ACC112 (cell line): ENCODE measurements around the gene STXBP5L.
"Not testable (repeated sequence)": the region's sequence is repeated elsewhere in the genome, so short reads cannot be mapped to it uniquely, and the experiment has no call there.

Source experiments
- H2AFZ ChIP-seq: fragments of 200-600 bp; sonication (generic); one replicate; pipeline ENCODE4 v1.6.0; 2017; ENCODE audit warnings: antibody characterized with exemption, low read length; ENCODE audit not compliant: unreplicated experiment
- H3K27ac ChIP-seq: fragments of 200-600 bp; sonication (generic); 2 replicates; pipeline ENCODE4 v1.5.1; 2014; ENCODE audit warnings: low read depth, mild to moderate bottlenecking, antibody characterized with exemption, low read length, moderate library complexity
- H3K27me3 ChIP-seq: fragments of 200-600 bp; sonication (generic); 2 replicates; pipeline ENCODE4 v1.6.1; 2014; ENCODE audit warnings: mild to moderate bottlenecking, antibody characterized with exemption, low read length, moderate library complexity, mixed read lengths; ENCODE audit not compliant: insufficient read depth
- H3K36me3 ChIP-seq: fragments of 200-600 bp; sonication (generic); 2 replicates; pipeline ENCODE4 v1.6.1; 2016; ENCODE audit warnings: mild to moderate bottlenecking, antibody characterized with exemption, low read length, moderate library complexity, mixed read lengths; ENCODE audit not compliant: insufficient read depth
- H3K4me1 ChIP-seq: fragments of 200-600 bp; sonication (generic); one replicate; pipeline ENCODE4 v1.6.1; 2016; ENCODE audit warnings: low read length, mixed read lengths; ENCODE audit not compliant: insufficient read depth, unreplicated experiment, control insufficient read depth
- H3K4me3 ChIP-seq: fragments of 200-600 bp; sonication (generic); 2 replicates; pipeline ENCODE4 v1.5.1; 2014; ENCODE audit warnings: mild to moderate bottlenecking, low read depth, low read length
- H3K79me2 ChIP-seq: fragments of 200-600 bp; sonication (generic); one replicate; pipeline ENCODE4 v1.6.0; 2016; ENCODE audit warnings: low read length; ENCODE audit not compliant: control insufficient read depth, unreplicated experiment, insufficient read depth

STXBP5L gene

DNA sequence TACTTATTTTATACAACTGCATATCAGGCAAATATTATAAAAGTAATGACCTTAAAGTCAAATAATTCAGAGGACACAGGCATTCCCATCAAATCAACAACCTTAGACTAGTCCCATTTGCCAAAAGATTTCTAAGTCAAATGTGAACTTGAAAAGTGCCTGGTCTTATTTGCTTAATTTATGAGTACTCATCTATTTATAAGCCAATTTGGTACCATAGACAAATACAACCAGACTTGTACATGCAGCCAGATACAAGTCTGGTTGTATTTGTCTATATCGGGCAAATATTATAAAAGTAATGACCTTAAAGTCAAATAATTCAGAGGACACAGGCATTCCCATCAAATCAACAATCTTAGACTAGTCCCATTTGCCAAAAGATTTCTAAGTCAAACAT, 322.2 kb downstream of the STXBP5L start:
- not testable (repeated sequence) for H3K4me3 ChIP-seq, H3K27me3 ChIP-seq, H3K36me3 ChIP-seq, H3K27ac ChIP-seq, H3K79me2 ChIP-seq, H2AFZ ChIP-seq, H3K4me1 ChIP-seq

DNA sequence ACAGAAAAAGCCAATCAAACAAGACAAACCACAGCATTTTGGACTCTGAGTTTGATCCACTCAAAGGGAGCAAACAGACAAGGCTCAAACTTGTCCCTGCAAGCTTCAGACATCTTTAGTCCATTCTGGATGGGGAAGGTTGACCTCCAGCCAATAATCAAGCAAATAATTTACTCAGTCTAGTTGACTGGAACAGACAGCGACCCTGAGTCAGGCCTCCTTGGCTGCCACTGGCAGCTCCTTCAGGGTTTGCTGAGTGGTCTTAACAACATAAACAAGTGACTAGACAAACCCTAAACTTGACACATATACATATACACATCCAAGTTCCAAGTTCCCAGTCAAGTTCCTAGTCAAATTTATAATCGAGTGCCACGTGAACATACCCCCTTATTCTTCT, 323.9 kb downstream of the STXBP5L start:
- no peak overlapping the region for H3K27ac ChIP-seq
- no peaks in the 10 kb centered on the region for H3K79me2 ChIP-seq
- no peaks in the 10 kb centered on the region for H3K36me3 ChIP-seq
- peak overlapping the region; percentile 55 for H2AFZ ChIP-seq
- peak overlapping the region; percentile 61 for H3K4me3 ChIP-seq
- no peaks in the 10 kb centered on the region for H3K4me1 ChIP-seq
- H3K27me3 ChIP-seq, result peaks cover 5% of the 10 kb centered on the region; the same call in 1 of the 2 replicates

DNA sequence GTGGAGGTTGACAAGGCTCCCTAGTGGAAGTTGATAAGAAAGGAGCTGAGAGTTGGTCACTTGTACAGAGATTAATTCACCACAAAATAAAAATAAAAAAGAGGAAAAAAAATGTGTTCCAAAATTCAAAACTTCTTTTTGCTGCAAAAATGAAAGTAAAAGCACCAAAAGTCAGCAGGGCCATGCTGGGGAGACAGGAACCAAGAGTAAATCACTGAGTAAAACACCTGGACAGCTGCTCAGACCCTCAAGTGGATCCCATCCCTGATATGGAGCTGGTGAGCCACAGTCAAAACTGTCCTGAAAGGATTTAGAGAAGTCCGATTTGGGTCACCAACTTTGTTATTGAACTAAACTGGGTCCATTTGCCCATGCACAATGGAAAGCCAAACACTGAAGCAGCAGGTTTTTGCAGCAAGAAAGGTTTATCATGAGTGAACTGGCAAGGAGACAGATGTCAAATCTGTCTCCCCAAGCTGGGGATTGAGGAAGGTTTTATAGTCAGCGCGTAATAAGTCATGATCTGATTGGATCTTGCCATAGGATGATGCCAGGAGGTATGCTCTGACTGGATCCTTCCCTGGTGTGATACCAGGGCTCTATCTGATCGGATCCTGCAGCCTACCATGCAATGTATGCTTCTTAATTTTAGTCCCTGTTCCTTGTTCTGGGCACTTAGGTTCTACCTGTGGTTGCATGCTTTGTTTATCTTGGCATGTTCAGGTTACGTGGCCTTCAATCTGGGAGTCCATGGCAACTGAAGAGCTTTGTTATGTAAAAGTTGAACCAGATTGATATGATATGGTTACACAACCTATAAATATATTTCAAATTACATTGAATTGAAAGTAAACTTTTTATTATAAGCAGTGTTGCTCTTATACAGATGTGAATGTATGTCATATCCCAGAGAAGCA, 324.6 kb downstream of the STXBP5L start:
- Histone ChIP-seq H3K79me2 (no peaks in the 10 kb centered on the region), H3K36me3 (no peaks in the 10 kb centered on the region), H3K4me3 (peak overlapping the region; percentile 61), H3K4me1 (no peaks in the 10 kb centered on the region), H3K27me3 (peaks cover 11% of the 10 kb centered on the region; the same call in 1 of the 2 replicates), H3K27ac (no peak overlapping the region), H2AFZ (peak overlapping the region; percentile 55)

DNA sequence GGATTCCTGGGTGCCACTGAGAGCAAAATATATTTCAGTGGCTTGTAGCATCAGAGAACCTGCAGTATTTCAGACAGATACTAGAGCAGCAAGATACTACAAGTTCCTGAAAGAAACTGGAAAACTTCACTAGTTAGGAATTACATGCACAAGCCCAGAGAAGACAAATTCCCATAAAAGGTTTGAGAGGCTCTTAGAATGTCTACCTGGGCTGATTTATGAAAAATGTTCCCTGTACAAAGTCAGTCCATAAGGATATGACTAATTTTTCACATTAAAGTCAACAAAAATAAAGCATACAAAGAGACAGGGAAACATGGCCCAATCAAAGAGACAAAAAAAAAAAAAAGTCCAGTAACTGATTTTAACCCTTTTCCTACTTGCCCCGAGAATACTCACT, 335.2 kb downstream of the STXBP5L start:
- Histone ChIP-seq H3K4me1 (no peaks in the 10 kb centered on the region), H3K27me3 (peaks cover 4% of the 10 kb centered on the region; the same call in 1 of the 2 replicates), H3K27ac (no peak overlapping the region), H3K4me3 (no peak overlapping the region), H2AFZ (no peak overlapping the region), H3K79me2 (no peaks in the 10 kb centered on the region), H3K36me3 (no peaks in the 10 kb centered on the region)

DNA sequence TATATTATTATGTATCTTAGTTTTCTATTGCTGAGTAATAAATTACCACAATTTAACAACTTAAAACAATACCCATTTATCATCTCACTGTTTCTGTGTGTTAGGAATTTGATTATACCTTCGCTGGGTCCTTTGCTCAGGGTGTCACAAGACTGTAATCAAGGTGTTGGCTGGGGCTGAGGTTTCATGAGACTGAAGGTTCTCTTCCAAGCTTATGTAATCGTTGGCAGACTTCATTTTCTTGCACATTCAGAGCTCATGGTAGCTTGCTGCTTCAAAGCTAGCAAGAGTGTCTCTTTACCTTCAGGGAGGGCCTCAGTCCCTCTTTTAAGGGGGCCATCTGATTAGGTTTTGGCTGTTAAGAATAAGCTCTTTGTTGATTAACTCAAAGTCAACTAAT, 344.7 kb downstream of the STXBP5L start:
- H3K4me1 ChIP-seq, result no peaks in the 10 kb centered on the region
- no peak overlapping the region for H2AFZ ChIP-seq
- no peak overlapping the region for H3K4me3 ChIP-seq
- H3K27ac ChIP-seq, result no peak overlapping the region
- no peaks in the 10 kb centered on the region for H3K36me3 ChIP-seq
- H3K79me2 ChIP-seq, result no peaks in the 10 kb centered on the region
- 0 out of 2 replicates have a peak, but pooled peaks cover 3% of the 10 kb centered on the region for H3K27me3 ChIP-seq

DNA sequence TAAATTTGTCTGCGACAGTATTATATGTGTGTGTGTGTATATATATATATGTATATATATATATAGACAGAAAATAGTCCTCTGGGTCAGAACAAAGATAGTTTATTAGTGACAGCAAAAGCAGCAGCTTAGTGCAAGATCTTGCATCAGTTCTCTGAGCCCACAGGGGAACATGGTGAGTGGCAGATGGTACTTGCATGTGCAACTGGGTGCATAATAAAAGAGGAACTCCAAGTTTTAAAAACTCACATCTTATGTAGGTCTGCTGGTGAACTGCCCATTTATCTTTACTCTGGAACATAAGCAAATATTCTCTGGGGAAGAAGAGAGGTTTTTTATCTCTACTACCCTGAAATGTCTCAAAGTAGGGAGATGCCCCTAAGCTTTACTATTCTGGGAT, 361.4 kb downstream of the STXBP5L start:
- no peaks in the 10 kb centered on the region for H3K4me1 ChIP-seq
- H3K4me3 ChIP-seq, result no peak overlapping the region
- no peaks in the 10 kb centered on the region for H3K79me2 ChIP-seq
- H2AFZ ChIP-seq, result no peak overlapping the region
- no peaks in the 10 kb centered on the region for H3K36me3 ChIP-seq
- peaks cover 8% of the 10 kb centered on the region; the same call in 1 of the 2 replicates for H3K27me3 ChIP-seq
- no peak overlapping the region for H3K27ac ChIP-seq

DNA sequence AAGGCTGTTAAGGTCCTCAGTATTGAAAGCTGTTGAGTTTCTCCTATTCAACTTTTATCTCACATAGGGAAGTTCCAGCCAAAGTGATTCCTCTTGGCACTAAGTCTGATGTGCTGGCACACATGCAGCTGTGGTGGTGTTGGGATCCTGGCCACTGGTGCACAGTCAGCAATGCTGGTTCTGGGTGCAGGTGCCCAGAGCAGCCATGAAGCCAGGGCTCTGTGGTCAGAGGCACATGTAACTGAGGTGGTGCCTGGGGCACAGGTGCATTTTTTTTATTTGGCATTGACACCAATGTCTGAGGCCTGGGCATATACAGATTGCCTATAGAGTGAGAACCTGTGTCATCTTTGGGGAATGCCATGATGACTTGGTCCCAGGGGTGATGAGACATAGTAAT, 366.4 kb downstream of the STXBP5L start:
- Histone ChIP-seq H3K27me3 (peaks cover 5% of the 10 kb centered on the region; the same call in 1 of the 2 replicates), H3K79me2 (no peaks in the 10 kb centered on the region), H3K4me3 (no peak overlapping the region), H2AFZ (no peak overlapping the region), H3K36me3 (no peaks in the 10 kb centered on the region), H3K27ac (no peak overlapping the region), H3K4me1 (no peaks in the 10 kb centered on the region)

DNA sequence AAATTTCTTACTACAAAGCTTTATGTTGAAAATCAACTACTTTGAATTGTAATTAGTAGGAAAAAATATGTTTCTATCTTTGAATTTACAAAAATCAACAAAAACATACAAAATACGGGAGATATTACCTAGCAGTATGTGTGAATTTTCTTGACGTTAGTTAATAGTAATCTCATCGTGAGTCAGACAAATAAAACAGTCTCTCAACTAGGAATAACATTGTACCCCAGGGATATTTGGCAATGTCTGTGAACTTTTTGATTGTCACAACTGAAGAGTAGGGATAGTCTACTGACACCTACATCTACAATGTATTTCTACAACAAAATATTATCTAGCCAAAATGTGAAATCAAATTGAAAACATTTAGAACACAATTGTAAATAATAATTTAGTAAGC, 387.4 kb downstream of the STXBP5L start:
- Histone ChIP-seq H3K4me1 (peaks cover 6% of the 10 kb centered on the region), H3K27me3 (peaks cover 9% of the 10 kb centered on the region; the same call in 1 of the 2 replicates), H3K4me3 (no peak overlapping the region), H3K79me2 (no peaks in the 10 kb centered on the region), H3K27ac (no peak overlapping the region), H2AFZ (no peak overlapping the region), H3K36me3 (no peaks in the 10 kb centered on the region)

DNA sequence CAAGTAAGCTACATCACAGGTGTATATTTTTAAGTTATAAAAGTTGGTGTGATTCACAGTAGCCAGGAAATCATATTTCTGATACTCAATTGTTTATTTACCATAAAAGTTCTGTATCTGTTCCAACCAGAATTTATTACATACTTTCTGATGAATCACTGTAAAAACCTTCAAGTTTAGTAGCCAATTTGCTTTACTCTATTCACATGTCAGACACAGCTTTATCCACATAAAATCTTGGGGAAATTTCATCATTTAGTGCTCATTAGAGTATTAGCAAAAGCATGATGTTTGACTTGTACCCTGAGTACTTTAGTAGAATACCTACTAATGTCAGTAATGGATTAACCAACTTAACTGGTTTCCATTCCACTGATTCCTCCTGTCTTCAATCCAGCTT, 388.0 kb downstream of the STXBP5L start:
- H3K79me2 ChIP-seq, result no peaks in the 10 kb centered on the region
- no peaks in the 10 kb centered on the region for H3K36me3 ChIP-seq
- no peak overlapping the region for H3K4me3 ChIP-seq
- H2AFZ ChIP-seq, result no peak overlapping the region
- peaks cover 9% of the 10 kb centered on the region; the same call in 1 of the 2 replicates for H3K27me3 ChIP-seq
- H3K4me1 ChIP-seq, result peaks cover 6% of the 10 kb centered on the region
- no peak overlapping the region for H3K27ac ChIP-seq

DNA sequence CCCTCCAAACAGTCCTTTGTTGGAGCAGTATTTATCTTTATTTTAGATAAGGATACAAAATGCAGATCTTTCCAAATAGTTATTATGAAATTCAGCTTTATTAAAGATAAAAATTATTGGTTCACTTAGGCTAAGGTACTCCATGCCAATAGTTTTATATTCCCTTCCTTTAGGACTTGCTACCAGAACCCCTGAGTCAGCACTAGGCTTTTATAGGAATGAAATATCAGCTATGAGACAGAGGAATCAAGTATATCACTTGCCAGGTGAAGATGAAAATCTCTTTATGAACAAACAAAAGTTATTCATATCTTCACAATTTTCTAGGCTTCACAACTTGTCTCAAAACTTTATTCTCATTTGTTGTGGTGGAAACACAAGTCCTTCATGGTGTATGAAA, 416.3 kb downstream of the STXBP5L start:
- Histone ChIP-seq H3K36me3 (no peaks in the 10 kb centered on the region), H3K27me3 (peaks cover 21% of the 10 kb centered on the region), H3K4me3 (no peak overlapping the region), H3K4me1 (no peaks in the 10 kb centered on the region), H3K79me2 (no peaks in the 10 kb centered on the region), H2AFZ (no peak overlapping the region), H3K27ac (no peak overlapping the region)

DNA sequence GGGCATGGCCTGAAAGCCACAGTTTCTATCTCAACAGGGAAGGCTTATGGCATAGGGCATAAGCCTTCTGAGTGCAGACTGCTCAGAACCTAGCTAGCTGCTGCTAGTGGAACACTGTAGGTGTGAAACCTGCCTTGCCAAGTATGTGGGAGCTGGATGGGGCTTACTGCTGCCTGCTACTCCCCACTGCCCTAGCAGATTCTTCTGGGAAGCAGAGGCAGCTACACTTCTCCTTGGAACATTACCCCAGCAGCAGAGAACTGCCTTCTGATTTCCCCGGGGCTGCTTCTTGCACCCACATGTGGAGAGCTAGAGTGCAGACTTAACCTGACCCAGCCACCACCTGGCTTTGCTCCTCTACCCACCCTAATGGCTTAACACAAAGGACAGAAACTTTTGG, 422.1 kb downstream of the STXBP5L start:
- peaks cover 2% of the 10 kb centered on the region; the same call in 1 of the 2 replicates for H3K27me3 ChIP-seq
- no peaks in the 10 kb centered on the region for H3K79me2 ChIP-seq
- H3K4me3 ChIP-seq, result no peak overlapping the region
- H3K27ac ChIP-seq, result no peak overlapping the region
- H3K4me1 ChIP-seq, result no peaks in the 10 kb centered on the region
- no peaks in the 10 kb centered on the region for H3K36me3 ChIP-seq
- no peak overlapping the region for H2AFZ ChIP-seq
